GM12875 (cell line): ENCODE measurements around the gene ACSL6.

Source experiments
- H3K4me3 ChIP-seq: one replicate; pipeline ENCODE4 v1.5.1; 2011; ENCODE audit warnings: low read depth, low read length, control low read depth
- TF ChIP-seq, protein P1 (sequence below): IDR thresholded peaks from 2 replicates; pipeline ENCODE4 v1.5.1; 2011; ENCODE audit warnings: low read depth, mild to moderate bottlenecking, control low read depth, inconsistent platforms, low read length, moderate library complexity, borderline replicate concordance; ENCODE audit not compliant: insufficient read depth

Gene ACSL6

DNA sequence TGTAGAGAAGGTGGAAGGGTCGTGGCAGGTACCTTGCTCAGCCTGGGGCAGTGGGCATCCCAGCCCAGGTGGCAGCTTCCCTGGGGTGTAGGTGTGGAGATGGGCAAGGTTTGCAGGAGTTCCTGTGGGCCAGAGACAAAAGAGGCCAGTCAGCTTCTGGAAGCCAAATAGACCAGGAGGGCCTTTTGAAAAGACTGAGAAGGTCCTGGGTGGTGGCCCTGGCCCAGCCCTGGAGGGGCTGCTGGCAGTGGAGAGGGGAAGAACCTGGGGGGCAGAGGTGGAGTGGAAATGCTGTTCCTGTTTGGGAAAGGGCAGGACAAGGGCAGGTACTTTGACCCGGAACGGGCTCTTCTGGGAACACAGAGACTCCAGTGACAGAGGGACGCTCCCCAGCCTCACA lies 42.0 kb upstream of the ACSL6 start:
- no peak overlapping the region for H3K4me3 ChIP-seq
- TF ChIP-seq, protein P1, sequence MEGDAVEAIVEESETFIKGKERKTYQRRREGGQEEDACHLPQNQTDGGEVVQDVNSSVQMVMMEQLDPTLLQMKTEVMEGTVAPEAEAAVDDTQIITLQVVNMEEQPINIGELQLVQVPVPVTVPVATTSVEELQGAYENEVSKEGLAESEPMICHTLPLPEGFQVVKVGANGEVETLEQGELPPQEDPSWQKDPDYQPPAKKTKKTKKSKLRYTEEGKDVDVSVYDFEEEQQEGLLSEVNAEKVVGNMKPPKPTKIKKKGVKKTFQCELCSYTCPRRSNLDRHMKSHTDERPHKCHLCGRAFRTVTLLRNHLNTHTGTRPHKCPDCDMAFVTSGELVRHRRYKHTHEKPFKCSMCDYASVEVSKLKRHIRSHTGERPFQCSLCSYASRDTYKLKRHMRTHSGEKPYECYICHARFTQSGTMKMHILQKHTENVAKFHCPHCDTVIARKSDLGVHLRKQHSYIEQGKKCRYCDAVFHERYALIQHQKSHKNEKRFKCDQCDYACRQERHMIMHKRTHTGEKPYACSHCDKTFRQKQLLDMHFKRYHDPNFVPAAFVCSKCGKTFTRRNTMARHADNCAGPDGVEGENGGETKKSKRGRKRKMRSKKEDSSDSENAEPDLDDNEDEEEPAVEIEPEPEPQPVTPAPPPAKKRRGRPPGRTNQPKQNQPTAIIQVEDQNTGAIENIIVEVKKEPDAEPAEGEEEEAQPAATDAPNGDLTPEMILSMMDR, result no peak

DNA sequence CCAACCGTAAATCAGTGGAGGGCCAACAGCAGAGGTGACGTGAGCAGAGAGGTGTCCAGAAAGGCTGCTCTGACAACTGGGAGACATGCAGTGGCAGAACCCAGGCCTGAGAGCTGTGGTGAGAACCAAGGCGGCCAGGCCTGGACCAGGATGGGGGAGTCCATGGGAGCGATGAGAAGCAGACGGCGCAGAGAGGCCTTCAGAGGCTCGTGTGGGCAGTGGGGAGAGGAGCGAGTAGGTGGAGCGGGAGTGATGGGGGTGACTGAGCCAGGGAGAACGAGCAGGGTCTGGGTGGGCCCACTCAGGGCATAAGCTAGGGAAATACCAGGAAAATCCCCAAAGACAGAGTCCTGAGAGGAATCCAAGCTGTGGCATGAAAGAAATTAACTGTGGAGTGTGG lies 41.1 kb upstream of the ACSL6 start:
- H3K4me3 ChIP-seq, result no peak overlapping the region
- TF ChIP-seq, protein P1, result no peak

DNA sequence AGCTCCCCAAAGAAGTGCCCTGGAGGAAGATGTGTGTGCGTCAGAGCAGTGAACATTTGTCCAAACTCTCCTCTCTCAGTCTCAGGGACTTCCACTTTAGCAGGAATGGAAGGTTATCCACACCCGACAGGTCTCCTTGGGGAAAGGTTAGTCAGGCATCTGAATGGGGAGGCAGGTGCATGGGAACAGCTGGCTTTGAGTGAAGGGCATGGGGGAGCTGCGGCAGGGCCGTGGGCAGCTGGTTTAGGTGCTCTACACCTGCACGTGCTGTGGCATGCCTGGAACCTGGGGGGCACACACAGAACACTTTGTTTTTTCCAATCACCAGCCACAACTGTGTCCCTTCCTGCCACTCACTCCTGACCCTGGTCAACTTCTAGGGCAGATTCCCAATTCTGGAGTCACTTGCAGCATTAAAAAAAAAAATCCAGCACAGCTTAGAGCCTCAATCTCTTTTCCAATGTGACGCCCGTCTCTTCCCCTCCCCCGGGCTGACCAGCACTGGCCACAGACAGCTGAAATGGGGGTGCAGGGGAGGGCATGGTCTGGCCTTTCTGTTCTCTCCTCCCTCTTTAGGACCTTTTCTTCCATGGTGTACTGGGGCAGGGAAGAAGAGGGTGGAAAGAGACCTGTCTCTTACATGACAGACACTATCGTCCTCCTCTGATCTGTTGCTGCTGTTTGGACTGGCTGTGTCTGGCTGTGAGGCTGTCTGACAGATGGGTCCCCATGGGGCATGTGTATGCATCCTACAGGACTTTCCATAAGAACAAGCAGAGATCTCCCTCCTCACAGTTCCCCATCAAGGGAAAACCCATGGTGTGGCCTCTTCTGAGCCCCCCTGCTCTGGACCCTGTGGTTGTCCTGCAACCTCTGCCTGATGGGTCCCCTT lies 39.4 kb upstream of the ACSL6 start:
- no peak overlapping the region for H3K4me3 ChIP-seq
- TF ChIP-seq, protein P1, result no peak

DNA sequence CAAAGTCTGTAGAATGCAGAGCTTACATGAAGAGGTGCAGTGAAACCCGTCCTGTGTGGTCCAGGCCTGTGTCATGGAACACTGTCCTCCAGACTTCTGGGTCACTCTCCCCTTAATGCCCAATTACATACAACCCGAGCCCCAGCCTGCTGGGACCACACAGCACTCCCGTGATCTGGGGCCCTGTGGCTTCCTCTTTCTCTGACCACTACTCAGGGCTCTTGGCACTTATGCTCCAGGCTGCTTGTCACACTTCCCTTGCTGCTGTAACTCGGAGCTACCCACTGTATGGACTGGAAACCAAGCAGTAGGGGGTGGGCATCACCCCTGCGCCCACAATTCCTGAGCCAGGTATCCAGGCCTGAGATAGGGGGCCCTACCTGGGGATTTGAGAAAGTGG lies 38.7 kb upstream of the ACSL6 start:
- TF ChIP-seq, protein P1, result no peak
- no peak overlapping the region for H3K4me3 ChIP-seq

DNA sequence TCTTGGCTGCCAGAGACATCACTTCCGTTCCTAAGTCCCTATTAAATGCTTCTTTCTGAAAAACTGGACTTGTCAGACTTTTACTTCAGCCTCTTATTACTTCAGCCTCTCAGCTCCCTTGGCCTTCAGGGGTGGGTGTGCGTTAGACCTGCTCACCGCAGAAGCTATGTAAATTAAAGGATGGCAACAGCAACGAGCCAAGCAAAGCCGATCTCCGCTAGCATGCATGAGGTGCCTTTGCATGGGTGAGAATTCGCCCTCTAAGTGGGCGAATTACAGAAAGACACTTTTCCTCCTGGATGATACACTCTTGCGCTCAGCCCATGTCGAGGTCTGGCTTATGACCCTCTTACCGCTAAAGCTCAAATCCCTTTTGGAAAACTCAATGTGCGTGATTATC lies 38.1 kb upstream of the ACSL6 start:
- H3K4me3 ChIP-seq, result no peak overlapping the region
- TF ChIP-seq, protein P1, result no peak

DNA sequence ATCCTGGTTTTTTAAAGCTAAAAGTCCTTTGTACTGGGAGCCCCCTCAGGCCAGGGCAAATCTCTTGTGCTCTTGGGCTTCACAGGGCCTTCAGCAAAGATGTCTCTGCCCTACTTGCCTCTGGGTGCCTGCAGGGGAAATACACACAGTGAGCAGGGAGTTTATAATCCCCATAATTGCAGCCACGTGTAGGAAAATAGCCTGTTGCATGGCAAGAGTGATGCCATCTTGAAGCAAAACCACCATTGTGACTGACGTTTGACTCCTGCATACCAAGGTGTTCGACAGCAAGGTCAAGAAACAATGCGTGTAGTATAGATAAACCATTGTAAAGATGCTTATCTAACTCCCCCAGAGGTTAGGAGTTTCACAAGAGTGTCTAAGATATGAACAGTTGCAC lies 37.6 kb upstream of the ACSL6 start:
- TF ChIP-seq, protein P1, result no peak
- no peak overlapping the region for H3K4me3 ChIP-seq

DNA sequence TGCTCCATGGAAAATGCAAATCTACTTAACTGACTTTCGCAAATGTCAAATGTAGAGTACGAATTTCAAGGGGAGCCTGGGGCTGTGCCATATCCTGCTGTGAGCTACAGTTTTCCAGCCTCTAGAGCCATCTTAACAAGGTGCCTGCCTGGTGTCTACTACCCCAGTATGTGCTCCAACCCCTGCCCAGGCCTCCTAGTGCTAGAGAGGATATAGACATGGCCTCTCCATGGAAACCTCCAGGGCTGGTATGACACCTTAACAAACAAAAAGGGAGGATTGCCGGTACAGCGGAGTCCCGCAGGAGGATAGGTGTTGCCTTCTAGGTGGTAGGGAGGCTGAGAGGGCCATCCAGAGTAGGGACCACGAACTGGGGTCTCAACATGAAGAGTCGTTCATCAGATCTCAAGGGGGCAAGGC lies 35.4 kb upstream of the ACSL6 start:
- no peak overlapping the region for H3K4me3 ChIP-seq
- TF ChIP-seq, protein P1, result no peak
